ENCODE results near the gene HSPD1. TPM values are rescaled to one million over a fixed set of nuclear protein-coding genes. Genes with fewer than 3 reads are reported as not detected.
A peak's percentile ranks its signal among the peaks of the same experiment; 100 is the strongest.

Gene HSPD1
- total and polyA plus RNA-seq, 2 of the 13 experiments (the other 11 are each of a cell fraction or from before 2014, with no cell fraction given) = 685 to 2,610 TPM

DNA sequence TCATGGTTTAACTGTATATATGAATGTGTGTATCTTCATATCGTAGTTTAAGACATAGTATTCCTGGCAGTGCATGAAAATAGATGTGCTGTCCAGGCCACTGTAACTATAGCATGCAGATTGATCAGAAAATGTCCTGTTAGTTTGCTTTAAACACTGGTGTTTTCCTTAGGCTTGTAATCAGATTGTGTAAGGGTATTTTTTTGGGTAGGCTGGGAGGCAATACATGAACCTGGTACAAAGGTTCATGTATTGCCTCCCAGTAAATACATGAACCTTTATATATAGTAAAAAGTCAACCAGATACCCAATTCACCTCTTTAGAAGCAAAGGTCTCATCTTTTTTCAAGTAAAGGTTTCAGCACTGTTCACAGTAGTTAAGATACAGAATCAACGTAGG, 44.7 kb downstream of the HSPD1 start (continued):
- TF ChIP-seq ZBTB38 (CRISPR knock-in tag; IDR thresholded peaks at IDR 0.05) (no peak), ARNT2 (CRISPR knock-in tag; IDR thresholded peaks at IDR 0.05; ENCODE audit: low read depth) (no peak), SRF (IDR thresholded peaks at IDR 0.05; ENCODE audit: low read depth, low read length) (no peak), NCOR1 (IDR thresholded peaks at IDR 0.05; ENCODE audit: borderline replicate concordance, low read length) (peak; percentile 40; the same call in 1 of the 2 replicates), ZMYM3 (CRISPR knock-in tag; IDR thresholded peaks at IDR 0.05) (no peak), SOX13 (IDR thresholded peaks at IDR 0.05) (no peak), SOX13 (CRISPR knock-in tag; conservative IDR thresholded peaks at IDR 0.05 in 1 of 2, IDR thresholded peaks at IDR 0.05 in 1 of 2) (no peak), HES4 (CRISPR knock-in tag; IDR thresholded peaks at IDR 0.05; ENCODE audit: borderline replicate concordance) (no peak), KMT2A (CRISPR knock-in tag; IDR thresholded peaks at IDR 0.05) (peak; percentile 33; the same call in 1 of the 2 replicates), ZNF501 (CRISPR knock-in tag; IDR thresholded peaks at IDR 0.05) (no peak), CHD2 (IDR thresholded peaks at IDR 0.05; ENCODE audit: low read depth, low read length) (no peak), ZSCAN12 (CRISPR knock-in tag; IDR thresholded peaks at IDR 0.05) (no peak)
- TF ChIP-seq, protein P1, sequence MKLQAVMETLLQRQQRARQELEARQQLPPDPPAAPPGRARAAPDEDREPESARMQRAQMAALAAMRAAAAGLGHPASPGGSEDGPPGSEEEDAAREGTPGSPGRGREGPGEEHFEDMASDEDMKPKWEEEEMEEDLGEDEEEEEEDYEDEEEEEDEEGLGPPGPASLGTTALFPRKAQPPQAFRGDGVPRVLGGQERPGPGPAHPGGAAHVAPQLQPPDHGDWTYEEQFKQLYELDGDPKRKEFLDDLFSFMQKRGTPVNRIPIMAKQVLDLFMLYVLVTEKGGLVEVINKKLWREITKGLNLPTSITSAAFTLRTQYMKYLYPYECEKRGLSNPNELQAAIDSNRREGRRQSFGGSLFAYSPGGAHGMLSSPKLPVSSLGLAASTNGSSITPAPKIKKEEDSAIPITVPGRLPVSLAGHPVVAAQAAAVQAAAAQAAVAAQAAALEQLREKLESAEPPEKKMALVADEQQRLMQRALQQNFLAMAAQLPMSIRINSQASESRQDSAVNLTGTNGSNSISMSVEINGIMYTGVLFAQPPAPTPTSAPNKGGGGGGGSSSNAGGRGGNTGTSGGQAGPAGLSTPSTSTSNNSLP (IDR thresholded peaks at IDR 0.05; ENCODE audit: low read depth, low read length) = 0 out of 2 replicates have a peak, but pooled peaks have one; percentile 32
- TF ChIP-seq, protein P2, sequence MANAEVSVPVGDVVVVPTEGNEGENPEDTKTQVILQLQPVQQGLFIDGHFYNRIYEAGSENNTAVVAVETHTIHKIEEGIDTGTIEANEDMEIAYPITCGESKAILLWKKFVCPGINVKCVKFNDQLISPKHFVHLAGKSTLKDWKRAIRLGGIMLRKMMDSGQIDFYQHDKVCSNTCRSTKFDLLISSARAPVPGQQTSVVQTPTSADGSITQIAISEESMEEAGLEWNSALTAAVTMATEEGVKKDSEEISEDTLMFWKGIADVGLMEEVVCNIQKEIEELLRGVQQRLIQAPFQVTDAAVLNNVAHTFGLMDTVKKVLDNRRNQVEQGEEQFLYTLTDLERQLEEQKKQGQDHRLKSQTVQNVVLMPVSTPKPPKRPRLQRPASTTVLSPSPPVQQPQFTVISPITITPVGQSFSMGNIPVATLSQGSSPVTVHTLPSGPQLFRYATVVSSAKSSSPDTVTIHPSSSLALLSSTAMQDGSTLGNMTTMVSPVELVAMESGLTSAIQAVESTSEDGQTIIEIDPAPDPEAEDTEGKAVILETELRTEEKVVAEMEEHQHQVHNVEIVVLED (CRISPR knock-in tag; IDR thresholded peaks at IDR 0.05; ENCODE audit: borderline replicate concordance) = no peak
- TF ChIP-seq, protein P3, sequence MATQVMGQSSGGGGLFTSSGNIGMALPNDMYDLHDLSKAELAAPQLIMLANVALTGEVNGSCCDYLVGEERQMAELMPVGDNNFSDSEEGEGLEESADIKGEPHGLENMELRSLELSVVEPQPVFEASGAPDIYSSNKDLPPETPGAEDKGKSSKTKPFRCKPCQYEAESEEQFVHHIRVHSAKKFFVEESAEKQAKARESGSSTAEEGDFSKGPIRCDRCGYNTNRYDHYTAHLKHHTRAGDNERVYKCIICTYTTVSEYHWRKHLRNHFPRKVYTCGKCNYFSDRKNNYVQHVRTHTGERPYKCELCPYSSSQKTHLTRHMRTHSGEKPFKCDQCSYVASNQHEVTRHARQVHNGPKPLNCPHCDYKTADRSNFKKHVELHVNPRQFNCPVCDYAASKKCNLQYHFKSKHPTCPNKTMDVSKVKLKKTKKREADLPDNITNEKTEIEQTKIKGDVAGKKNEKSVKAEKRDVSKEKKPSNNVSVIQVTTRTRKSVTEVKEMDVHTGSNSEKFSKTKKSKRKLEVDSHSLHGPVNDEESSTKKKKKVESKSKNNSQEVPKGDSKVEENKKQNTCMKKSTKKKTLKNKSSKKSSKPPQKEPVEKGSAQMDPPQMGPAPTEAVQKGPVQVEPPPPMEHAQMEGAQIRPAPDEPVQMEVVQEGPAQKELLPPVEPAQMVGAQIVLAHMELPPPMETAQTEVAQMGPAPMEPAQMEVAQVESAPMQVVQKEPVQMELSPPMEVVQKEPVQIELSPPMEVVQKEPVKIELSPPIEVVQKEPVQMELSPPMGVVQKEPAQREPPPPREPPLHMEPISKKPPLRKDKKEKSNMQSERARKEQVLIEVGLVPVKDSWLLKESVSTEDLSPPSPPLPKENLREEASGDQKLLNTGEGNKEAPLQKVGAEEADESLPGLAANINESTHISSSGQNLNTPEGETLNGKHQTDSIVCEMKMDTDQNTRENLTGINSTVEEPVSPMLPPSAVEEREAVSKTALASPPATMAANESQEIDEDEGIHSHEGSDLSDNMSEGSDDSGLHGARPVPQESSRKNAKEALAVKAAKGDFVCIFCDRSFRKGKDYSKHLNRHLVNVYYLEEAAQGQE (IDR thresholded peaks at IDR 0.05; ENCODE audit: borderline replicate concordance in 1 of 2, low read depth in 1 of 2, low read length in 2 of 2) = no peak
- TF ChIP-seq, protein P4, sequence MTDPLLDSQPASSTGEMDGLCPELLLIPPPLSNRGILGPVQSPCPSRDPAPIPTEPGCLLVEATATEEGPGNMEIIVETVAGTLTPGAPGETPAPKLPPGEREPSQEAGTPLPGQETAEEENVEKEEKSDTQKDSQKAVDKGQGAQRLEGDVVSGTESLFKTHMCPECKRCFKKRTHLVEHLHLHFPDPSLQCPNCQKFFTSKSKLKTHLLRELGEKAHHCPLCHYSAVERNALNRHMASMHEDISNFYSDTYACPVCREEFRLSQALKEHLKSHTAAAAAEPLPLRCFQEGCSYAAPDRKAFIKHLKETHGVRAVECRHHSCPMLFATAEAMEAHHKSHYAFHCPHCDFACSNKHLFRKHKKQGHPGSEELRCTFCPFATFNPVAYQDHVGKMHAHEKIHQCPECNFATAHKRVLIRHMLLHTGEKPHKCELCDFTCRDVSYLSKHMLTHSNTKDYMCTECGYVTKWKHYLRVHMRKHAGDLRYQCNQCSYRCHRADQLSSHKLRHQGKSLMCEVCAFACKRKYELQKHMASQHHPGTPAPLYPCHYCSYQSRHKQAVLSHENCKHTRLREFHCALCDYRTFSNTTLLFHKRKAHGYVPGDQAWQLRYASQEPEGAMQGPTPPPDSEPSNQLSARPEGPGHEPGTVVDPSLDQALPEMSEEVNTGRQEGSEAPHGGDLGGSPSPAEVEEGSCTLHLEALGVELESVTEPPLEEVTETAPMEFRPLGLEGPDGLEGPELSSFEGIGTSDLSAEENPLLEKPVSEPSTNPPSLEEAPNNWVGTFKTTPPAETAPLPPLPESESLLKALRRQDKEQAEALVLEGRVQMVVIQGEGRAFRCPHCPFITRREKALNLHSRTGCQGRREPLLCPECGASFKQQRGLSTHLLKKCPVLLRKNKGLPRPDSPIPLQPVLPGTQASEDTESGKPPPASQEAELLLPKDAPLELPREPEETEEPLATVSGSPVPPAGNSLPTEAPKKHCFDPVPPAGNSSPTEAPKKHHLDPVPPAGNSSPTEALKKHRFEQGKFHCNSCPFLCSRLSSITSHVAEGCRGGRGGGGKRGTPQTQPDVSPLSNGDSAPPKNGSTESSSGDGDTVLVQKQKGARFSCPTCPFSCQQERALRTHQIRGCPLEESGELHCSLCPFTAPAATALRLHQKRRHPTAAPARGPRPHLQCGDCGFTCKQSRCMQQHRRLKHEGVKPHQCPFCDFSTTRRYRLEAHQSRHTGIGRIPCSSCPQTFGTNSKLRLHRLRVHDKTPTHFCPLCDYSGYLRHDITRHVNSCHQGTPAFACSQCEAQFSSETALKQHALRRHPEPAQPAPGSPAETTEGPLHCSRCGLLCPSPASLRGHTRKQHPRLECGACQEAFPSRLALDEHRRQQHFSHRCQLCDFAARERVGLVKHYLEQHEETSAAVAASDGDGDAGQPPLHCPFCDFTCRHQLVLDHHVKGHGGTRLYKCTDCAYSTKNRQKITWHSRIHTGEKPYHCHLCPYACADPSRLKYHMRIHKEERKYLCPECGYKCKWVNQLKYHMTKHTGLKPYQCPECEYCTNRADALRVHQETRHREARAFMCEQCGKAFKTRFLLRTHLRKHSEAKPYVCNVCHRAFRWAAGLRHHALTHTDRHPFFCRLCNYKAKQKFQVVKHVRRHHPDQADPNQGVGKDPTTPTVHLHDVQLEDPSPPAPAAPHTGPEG (CRISPR knock-in tag; IDR thresholded peaks at IDR 0.05) = no peak
